GM20431 (cell line): ENCODE data around the gene CPT1A.

Source experiments
- in situ Hi-C: fragments of 300-500 bp; cut with MseI, MboI; formaldehyde crosslinking; loops from one replicate; pipeline ENCODE4 v1.15.0; 2020; ENCODE audit warnings: low sequenced_read_pairs; ENCODE audit not compliant: unreplicated experiment

The CPT1A gene

GRCh38 chr11:68764746-68765145, 77.0 kb downstream of the CPT1A start:
- in situ Hi-C loops, result no loop called here

GRCh38 chr11:68763926-68764657, 77.6 kb downstream of the CPT1A start:
- in situ Hi-C loops, result no loop called here

GRCh38 chr11:68763181-68763721, 78.5 kb downstream of the CPT1A start:
- in situ Hi-C loops, result no loop called here

GRCh38 chr11:68762481-68762880, 79.2 kb downstream of the CPT1A start:
- in situ Hi-C loops, result no loop called here

GRCh38 chr11:68761801-68762200, 79.9 kb downstream of the CPT1A start:
- in situ Hi-C loops, result no loop called here

- in situ Hi-C loops, result no loop called here
Observed at GRCh38 chr11:68759991-68760390, 81.7 kb downstream of the CPT1A start.

GRCh38 chr11:68757711-68758110, 84.0 kb downstream of the CPT1A start:
- in situ Hi-C loops, result no loop called here

GRCh38 chr11:68756171-68756766, 85.4 kb downstream of the CPT1A start:
- in situ Hi-C loops, result no loop called here

- in situ Hi-C loops, result no loop called here
Observed at GRCh38 chr11:68753300-68753699, 88.4 kb downstream of the CPT1A start.

- in situ Hi-C loops, result no loop called here
Observed at GRCh38 chr11:68751331-68751856, 90.3 kb downstream of the CPT1A start, which contains the start of gene TESMIN. TESMIN (minus strand) TSS chr11:68751520; CDS start chr11:68750660, 860 bp downstream.

- in situ Hi-C loops, result no loop called here
Observed at GRCh38 chr11:68751004-68751325, 90.8 kb downstream of the CPT1A start.

- in situ Hi-C loops, result no loop called here
Observed at GRCh38 chr11:68750195-68751003, 91.3 kb downstream of the CPT1A start.

GRCh38 chr11:68749229-68750123, 92.2 kb downstream of the CPT1A start:
- in situ Hi-C loops, result no loop called here

- in situ Hi-C loops, result no loop called here
Observed at GRCh38 chr11:68748061-68748460, 93.7 kb downstream of the CPT1A start.

GRCh38 chr11:68743539-68743938, 98.2 kb downstream of the CPT1A start:
- in situ Hi-C loops, result no loop called here

- in situ Hi-C loops, result no loop called here
Observed at GRCh38 chr11:68741463-68741862, 100.3 kb downstream of the CPT1A start.

GRCh38 chr11:68735646-68736045, 106.1 kb downstream of the CPT1A start:
- in situ Hi-C loops, result no loop called here

- in situ Hi-C loops, result no loop called here
Observed at GRCh38 chr11:68735125-68735524, 106.6 kb downstream of the CPT1A start.

GRCh38 chr11:68734111-68734510, 107.6 kb downstream of the CPT1A start:
- in situ Hi-C loops, result no loop called here

- in situ Hi-C loops, result no loop called here
Observed at GRCh38 chr11:68727783-68728182, 113.9 kb downstream of the CPT1A start.
